ENCODE measurements around the gene NELL1.

NELL1 gene

DNA sequence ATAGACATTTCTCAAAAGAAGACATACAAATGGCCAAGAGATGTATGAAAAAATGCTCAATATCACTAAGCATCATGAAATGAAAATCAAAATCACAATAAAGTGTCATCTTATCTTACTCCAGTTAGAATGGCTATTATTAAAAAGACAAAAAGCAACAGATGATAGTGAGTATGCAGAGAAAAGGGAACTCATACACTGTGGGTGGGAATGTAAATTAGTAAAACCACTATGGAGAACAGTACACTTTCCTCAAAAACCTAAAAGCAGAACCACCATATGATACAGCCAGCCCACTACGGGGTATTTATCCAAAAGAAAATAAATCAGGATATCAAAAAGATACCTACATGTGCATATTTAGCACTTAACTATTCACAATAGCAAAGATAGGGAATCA lies 823.5 kb downstream of the NELL1 start:
- Histone ChIP-seq H3K9ac (ENCODE audit: low read depth, low read length) (no peak overlapping the region), H3K79me2 (ENCODE audit: insufficient read depth, low read length) (no peaks in the 10 kb centered on the region), H3K4me3 (ENCODE audit: low read depth in 1 of 2, low read length in 2 of 2) (no peak overlapping the region), H2AFZ (ENCODE audit: low read depth, low read length) (no peak overlapping the region), H4K20me1 (ENCODE audit: insufficient read depth, low read length) (no peaks in the 10 kb centered on the region), H3K4me1 (ENCODE audit: insufficient read depth, low read length) (peaks cover 19% of the 10 kb centered on the region), H3K9me3 (ENCODE audit: insufficient read depth, low read length, severe bottlenecking) (no peaks in the 10 kb centered on the region), H3K4me2 (ENCODE audit: insufficient read depth, low read length) (no peak overlapping the region), H3K36me3 (ENCODE audit: insufficient read depth, low read length) (no peaks in the 10 kb centered on the region), H3K27me3 (ENCODE audit: insufficient read depth, low read length, poor library complexity) (no peaks in the 10 kb centered on the region), H3K27ac (ENCODE audit: low read length) (no peak overlapping the region)
- TF ChIP-seq EZH2 (IDR thresholded peaks at IDR 0.05; ENCODE audit: borderline replicate concordance, low read depth, low read length, severe bottlenecking): no peak
- TF ChIP-seq, protein P1, sequence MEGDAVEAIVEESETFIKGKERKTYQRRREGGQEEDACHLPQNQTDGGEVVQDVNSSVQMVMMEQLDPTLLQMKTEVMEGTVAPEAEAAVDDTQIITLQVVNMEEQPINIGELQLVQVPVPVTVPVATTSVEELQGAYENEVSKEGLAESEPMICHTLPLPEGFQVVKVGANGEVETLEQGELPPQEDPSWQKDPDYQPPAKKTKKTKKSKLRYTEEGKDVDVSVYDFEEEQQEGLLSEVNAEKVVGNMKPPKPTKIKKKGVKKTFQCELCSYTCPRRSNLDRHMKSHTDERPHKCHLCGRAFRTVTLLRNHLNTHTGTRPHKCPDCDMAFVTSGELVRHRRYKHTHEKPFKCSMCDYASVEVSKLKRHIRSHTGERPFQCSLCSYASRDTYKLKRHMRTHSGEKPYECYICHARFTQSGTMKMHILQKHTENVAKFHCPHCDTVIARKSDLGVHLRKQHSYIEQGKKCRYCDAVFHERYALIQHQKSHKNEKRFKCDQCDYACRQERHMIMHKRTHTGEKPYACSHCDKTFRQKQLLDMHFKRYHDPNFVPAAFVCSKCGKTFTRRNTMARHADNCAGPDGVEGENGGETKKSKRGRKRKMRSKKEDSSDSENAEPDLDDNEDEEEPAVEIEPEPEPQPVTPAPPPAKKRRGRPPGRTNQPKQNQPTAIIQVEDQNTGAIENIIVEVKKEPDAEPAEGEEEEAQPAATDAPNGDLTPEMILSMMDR (IDR thresholded peaks at IDR 0.05; ENCODE audit: borderline replicate concordance, extremely low read depth, low read length, poor library complexity, severe bottlenecking): no peak
- DNase-seq: no peak
- no peak for ATAC-seq (ENCODE audit: insufficient read depth, low read depth)

DNA sequence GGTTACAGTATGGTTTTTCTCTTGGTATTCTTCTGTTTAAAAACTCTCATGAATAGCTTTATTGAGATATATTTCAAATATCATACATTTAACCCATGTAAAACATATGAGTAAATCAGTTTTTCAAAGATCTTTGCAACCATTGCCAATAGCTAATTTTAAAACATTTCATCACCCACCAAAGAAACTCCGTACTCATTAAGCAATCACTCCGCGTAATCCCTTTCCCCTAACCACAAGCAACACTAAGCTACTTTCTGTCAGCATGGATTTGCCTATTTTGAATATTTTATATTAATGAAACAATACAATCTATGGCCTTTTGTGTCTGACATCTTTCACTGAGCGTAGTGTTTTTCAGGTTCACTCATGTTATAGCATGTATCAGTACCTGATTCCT lies 825.6 kb downstream of the NELL1 start:
- Histone ChIP-seq H3K4me2 (ENCODE audit: insufficient read depth, low read length) (no peak overlapping the region), H3K79me2 (ENCODE audit: insufficient read depth, low read length) (no peaks in the 10 kb centered on the region), H2AFZ (ENCODE audit: low read depth, low read length) (no peak overlapping the region), H3K4me1 (ENCODE audit: insufficient read depth, low read length) (peaks cover 2% of the 10 kb centered on the region; the same call in 1 of the 2 replicates), H3K4me3 (ENCODE audit: low read depth in 1 of 2, low read length in 2 of 2) (no peak overlapping the region), H3K27ac (ENCODE audit: low read length) (no peak overlapping the region), H3K27me3 (ENCODE audit: insufficient read depth, low read length, poor library complexity) (no peaks in the 10 kb centered on the region), H4K20me1 (ENCODE audit: insufficient read depth, low read length) (no peaks in the 10 kb centered on the region), H3K36me3 (ENCODE audit: insufficient read depth, low read length) (no peaks in the 10 kb centered on the region), H3K9ac (ENCODE audit: low read depth, low read length) (no peak overlapping the region), H3K9me3 (ENCODE audit: insufficient read depth, low read length, severe bottlenecking) (no peaks in the 10 kb centered on the region)
- DNase-seq (no peak), ATAC-seq (ENCODE audit: insufficient read depth, low read depth) (no peak)
- TF ChIP-seq, protein P1 (IDR thresholded peaks at IDR 0.05; ENCODE audit: borderline replicate concordance, extremely low read depth, low read length, poor library complexity, severe bottlenecking): no peak
- no peak for TF ChIP-seq EZH2 (IDR thresholded peaks at IDR 0.05; ENCODE audit: borderline replicate concordance, low read depth, low read length, severe bottlenecking)

DNA sequence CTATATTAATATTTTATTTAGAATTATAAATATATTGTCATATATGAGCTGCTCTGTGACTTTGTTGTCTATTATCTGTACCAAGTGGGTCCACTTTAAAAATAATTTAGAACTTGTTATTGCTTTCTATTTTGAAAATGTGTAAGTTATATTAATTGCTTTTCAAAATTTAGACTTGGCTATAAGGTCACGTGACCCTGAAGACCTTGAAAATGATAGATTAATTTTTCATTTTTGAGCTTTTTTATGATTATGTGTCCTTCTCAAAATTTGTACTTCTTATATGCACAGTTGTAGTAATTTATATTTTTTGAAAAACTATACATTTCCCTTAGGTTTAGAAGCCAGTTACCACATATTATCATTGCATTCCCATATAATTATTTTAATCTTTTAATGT lies 826.5 kb downstream of the NELL1 start:
- no peak for DNase-seq
- no peaks in the 10 kb centered on the region for H3K27me3 ChIP-seq (ENCODE audit: insufficient read depth, low read length, poor library complexity)
- H3K9ac ChIP-seq (ENCODE audit: low read depth, low read length): no peak overlapping the region
- no peak for TF ChIP-seq EZH2 (IDR thresholded peaks at IDR 0.05; ENCODE audit: borderline replicate concordance, low read depth, low read length, severe bottlenecking)
- TF ChIP-seq, protein P1 (IDR thresholded peaks at IDR 0.05; ENCODE audit: borderline replicate concordance, extremely low read depth, low read length, poor library complexity, severe bottlenecking): no peak
- H4K20me1 ChIP-seq (ENCODE audit: insufficient read depth, low read length): no peaks in the 10 kb centered on the region
- no peak overlapping the region for H3K4me3 ChIP-seq (ENCODE audit: low read depth in 1 of 2, low read length in 2 of 2)
- H3K9me3 ChIP-seq (ENCODE audit: insufficient read depth, low read length, severe bottlenecking): no peaks in the 10 kb centered on the region
- no peak overlapping the region for H3K27ac ChIP-seq (ENCODE audit: low read length)
- H3K36me3 ChIP-seq (ENCODE audit: insufficient read depth, low read length): no peaks in the 10 kb centered on the region
- no peaks in the 10 kb centered on the region for H3K4me1 ChIP-seq (ENCODE audit: insufficient read depth, low read length)
- H3K4me2 ChIP-seq (ENCODE audit: insufficient read depth, low read length): no peak overlapping the region
- H2AFZ ChIP-seq (ENCODE audit: low read depth, low read length): no peak overlapping the region
- no peaks in the 10 kb centered on the region for H3K79me2 ChIP-seq (ENCODE audit: insufficient read depth, low read length)
- ATAC-seq (ENCODE audit: insufficient read depth, low read depth): no peak

DNA sequence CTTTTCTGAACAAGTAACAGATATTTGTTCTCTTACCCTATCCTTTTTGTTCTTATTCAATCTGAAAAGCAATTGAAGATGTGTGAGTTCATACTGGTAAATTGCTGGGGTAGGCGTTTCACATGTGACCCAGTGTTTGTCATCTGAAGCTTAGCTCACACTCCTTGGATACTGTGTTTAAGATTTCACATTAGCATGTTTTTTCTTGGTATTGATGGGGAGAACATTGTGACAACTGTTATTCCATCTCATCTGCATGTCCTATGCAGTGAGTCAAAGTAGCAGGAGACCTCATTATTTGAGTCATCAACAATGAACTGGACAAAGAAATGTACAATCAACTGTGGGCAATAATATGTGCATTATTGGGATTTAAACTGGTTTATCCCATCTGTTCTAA lies 831.9 kb downstream of the NELL1 start:
- H3K4me1 ChIP-seq (ENCODE audit: insufficient read depth, low read length): no peaks in the 10 kb centered on the region

More for the DNA sequence above, 831.9 kb downstream of the NELL1 start:
- no peak for DNase-seq
- no peak for ATAC-seq (ENCODE audit: insufficient read depth, low read depth)
- no peak overlapping the region for H3K27ac ChIP-seq (ENCODE audit: low read length)
- TF ChIP-seq, protein P1 (IDR thresholded peaks at IDR 0.05; ENCODE audit: borderline replicate concordance, extremely low read depth, low read length, poor library complexity, severe bottlenecking): no peak
- TF ChIP-seq EZH2 (IDR thresholded peaks at IDR 0.05; ENCODE audit: borderline replicate concordance, low read depth, low read length, severe bottlenecking): no peak
- H3K36me3 ChIP-seq (ENCODE audit: insufficient read depth, low read length): no peaks in the 10 kb centered on the region
- H3K9ac ChIP-seq (ENCODE audit: low read depth, low read length): no peak overlapping the region
- no peaks in the 10 kb centered on the region for H3K27me3 ChIP-seq (ENCODE audit: insufficient read depth, low read length, poor library complexity)
- no peaks in the 10 kb centered on the region for H3K79me2 ChIP-seq (ENCODE audit: insufficient read depth, low read length)
- no peak overlapping the region for H3K4me2 ChIP-seq (ENCODE audit: insufficient read depth, low read length)
- no peaks in the 10 kb centered on the region for H4K20me1 ChIP-seq (ENCODE audit: insufficient read depth, low read length)
- H3K4me3 ChIP-seq (ENCODE audit: low read depth in 1 of 2, low read length in 2 of 2): no peak overlapping the region
- no peaks in the 10 kb centered on the region for H3K9me3 ChIP-seq (ENCODE audit: insufficient read depth, low read length, severe bottlenecking)
- no peak overlapping the region for H2AFZ ChIP-seq (ENCODE audit: low read depth, low read length)
